GF-D8 (cell line): ENCODE data around the gene SAMD14.

Experiments
- DNase-seq: peaks from one replicate; lab custom pipeline; 2025; lab: John Stamatoyannopoulos, UW

SAMD14 gene

DNA sequence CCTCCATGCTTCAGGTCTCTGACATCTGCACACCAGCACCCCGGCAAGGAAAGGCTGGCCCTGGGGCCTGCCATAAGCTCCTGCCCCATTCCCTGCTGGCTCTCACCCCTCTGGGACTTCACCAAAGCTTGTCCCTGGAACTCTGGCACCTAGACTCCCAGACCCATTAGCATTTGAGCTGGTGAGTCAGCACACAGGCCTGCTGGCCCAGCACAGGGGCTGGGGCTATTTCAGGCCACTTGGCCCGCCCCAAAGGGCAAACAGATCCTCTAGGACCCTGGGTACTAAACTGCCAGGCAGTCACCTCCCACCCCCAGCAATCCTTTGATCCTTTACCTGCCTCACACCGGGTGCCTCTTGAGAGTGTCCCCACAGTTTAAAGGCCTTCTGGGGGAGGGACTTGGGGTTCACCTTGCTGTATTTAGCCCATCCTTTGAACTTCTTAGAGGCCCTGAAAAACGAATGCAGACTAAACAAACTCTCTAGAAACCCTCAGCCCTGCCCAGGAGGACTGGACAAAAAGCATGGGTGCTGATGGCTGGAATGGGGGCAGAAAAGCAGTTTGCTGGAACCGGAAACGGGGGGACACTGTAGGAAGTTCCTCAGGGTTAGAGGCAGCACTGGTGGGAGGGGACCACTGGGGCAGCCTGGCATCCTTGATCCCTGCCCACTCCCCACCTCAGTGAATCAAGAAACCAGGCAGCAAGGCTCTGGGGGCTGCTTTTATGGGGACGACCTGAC is 3.2 kb upstream of the SAMD14 start:
- no peak for DNase-seq

- DNase-seq: no peak
These were observed 2.3 kb upstream of the SAMD14 start for GRCh38 chr17:50132104-50132794.

DNA sequence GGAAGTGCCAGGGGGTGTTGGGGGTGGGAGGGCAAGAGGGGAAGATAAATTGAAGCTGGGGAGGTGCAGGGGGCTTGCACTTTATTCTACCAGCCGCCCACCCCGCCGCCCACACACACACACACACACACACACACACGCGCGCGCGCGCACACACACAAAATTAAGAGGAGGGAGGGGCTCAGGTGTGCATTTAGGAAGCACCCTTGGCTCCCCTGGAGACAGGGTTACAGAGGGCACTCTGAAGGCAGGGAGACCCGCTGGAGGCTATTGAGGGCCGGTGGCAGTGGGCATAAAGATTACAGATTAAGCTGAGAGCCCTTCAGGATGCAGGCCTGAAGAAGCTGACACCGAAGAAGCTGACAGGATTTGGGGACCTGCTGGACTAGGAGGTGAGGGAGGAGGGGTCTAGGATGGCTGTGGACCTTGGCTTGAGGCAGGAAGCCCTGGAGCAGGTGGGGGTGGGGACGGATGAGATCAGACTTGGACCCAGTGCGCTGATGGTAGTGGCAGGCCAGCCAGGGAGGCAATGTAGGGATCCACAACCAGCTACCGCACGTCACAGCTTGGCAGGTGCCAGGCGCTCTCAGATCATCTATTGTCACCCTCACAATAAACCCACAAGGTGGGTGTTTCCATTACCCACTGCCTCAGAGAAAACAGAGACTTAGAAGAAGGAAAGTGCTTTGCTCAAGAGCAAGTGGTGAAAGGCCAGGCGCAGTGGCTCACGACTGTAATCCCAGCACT is 772 bp upstream of the SAMD14 start:
- DNase-seq: no peak

- DNase-seq: no peak
These were observed 620 bp downstream of the SAMD14 start for GRCh38 chr17:50129353-50129727.

DNA sequence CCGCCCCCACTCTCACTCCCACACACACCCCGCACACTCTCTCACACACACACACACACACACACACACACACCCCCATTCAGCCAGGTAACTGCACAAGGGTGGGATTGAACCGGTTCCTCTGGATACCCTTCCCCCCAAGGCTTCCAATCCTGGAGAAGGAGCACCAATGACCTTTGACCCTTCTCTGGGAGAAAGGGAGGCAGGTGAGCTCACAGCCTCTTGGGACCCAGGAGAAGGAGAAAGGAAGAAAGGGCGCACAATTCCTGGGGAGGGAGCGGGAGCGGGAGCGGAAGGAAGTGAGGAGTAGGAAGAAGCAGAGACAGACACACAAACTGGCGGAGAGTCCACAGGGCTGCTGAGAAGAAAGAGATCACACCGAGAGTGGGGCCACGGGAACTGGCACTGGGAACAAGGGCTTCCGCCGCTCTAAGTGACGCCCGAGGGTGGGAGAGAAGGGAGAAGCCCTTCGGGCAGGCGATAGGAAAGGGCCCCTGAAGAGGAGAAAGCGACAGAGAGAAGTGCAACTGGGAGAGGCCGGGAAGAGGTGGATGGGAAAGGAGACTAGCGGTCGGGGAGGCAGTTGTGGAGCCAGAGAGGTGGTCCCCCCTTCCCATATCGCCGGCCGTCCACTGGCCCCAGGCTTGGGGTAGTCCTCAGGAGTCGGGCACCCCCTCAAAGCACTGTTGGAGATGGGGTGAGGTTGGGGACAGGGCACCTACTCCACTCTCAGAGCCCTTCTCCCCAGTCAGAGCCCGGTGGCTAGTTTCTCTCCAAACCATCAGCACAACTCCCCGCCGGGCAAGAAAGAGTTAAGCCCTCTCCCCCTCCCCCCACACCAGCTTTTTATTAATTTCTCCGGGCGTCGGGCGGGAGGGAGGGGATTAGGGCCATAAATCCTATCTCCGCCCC is 1.3 kb downstream of the SAMD14 start:
- DNase-seq: no peak

DNA sequence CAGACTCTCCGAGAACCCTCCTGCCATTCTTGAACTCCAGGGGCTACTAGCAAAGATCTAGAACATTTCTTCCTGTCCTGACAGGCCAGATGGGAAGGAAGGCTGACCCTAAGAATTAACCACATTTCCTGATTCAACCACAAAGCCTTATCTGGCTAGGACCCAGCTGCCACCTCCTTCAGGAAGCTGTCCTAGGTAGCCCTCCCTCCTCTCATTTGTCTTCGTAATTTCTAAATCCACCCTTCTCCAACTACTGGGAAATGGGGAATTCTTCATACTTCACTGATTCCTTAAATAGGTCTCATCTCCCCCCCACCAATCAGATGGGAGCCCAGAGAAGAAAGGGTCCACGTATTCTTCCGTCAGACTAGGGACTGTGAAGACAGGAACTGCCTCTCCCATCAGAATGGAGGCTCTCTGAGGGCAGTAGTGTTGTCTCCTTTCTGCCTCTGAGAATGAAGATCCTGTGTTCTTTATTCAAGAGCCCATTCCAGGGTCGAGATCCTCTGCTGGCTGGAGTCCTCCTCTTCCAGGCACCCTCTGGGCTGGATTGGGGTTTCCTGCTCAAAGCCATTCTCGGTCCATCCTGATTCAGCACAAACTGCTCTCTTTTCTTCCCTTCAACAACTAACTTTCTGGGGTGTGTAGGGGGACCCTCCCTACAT is 2.1 kb downstream of the SAMD14 start:
- peak; percentile 54 for DNase-seq

DNA sequence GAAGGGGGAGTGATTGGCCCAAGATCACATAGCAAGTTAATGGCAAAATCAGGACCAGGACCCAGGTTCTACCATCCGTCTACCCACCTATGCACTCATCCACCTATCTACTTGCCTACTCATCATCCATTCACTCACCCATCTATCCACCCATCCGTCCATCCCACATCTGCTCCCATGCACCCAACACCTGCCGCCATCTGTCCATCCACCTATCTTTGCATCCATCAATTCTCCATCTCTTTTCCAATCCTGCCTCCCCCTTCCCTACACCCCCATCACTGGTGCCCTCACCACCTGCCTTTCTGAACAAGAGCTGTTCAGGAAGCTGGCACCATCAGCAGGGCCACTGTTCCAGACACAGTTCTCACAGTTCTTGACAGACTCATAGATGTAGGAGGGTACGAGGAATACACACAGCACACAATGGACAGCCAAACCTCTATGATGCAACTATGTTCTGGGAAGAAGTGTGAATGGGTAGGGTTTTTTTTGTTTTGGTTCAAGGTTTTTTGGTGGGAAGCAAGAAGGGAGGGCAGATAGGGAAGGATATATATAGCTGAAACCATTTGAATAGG is 4.5 kb downstream of the SAMD14 start:
- no peak for DNase-seq

- DNase-seq: no peak
These were observed 6.2 kb downstream of the SAMD14 start for GRCh38 chr17:50123649-50124349.

DNA sequence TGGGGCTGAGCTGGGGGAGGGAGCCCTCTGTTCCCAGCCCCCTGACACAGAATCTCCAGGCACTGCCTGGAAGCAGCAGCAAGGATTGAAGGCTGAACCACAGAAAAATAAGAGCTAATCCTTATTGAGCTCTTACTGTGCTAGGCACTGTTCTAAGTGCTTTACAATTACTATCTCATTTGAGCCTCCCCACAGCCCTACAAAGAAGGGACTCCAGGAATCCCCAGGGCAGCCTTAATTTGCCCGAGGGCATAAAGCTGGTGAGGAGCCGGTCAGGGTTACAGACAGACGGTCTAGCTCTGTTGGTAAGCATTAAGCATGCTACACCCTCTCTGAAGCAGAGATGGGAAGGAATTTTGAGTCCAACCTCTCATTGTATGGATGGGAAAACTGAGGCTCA is 7.0 kb downstream of the SAMD14 start:
- DNase-seq: no peak

- no peak for DNase-seq
These were observed 9.3 kb downstream of the SAMD14 start for GRCh38 chr17:50120475-50121253.

DNA sequence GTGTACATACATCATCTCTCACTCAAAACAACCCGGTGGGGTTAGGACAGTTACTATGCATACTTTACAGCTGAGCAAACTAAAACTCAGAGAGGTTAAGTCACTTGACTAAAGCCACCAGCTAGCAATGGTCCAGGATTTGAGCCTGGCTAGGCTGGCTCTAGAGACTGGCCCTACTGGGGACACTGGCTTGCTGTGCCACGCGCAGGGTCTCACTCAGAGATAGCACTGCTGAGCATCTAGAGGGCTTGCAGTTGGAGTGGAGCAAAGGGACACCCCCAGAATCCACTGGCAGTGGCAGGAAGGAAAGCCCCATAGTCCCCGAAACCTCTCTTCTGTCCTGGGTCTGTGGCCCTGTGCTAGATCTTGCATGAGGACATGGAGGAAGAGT is 11.1 kb downstream of the SAMD14 start:
- DNase-seq: no peak

GRCh38 chr17:50118076-50118827 is 11.7 kb downstream of the SAMD14 start:
- no peak for DNase-seq

GRCh38 chr17:50117202-50118051 is 12.5 kb downstream of the SAMD14 start:
- DNase-seq: no peak

DNA sequence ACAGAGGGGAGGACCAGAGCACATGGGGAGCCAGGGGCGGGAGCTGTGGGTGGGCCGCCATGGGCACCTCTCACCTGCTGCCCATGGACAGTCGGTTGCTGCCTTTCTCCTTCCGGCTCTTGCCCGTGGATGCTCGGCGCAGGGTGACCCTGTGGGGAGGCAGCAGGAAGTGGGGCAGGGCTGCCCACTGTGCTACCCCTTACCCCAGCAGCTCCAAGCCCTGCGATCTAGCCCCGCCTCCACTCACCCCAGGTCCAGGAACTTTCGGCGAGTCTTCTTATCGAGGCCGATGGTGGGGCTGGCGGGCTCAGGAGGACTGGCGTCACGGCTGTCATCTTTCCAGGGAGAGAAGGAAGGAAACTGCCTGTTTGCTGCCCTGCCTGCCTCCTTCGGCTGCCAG is 14.2 kb downstream of the SAMD14 start:
- no peak for DNase-seq

- DNase-seq: peak; percentile 13
These were observed 15.1 kb downstream of the SAMD14 start for GRCh38 chr17:50114849-50115357.

DNA sequence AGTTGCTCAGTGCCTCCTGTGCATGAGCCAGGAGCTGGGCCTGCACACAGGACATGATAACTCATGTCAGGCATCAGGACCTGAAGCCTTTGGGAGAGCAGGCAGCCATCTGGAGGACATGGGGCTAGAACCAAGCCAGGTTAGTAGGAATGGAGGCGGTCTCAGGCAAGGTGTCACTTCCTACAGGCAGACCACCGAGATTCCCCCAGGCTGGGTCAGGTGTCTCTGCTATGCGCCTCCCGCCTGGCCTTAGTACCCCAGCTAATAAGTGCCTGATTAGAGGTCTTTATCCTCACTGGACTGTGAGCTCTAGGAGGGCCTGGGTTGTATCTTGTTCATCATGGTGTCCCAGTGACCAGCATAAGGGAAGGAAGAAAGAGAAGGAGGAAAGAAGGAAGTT is 15.6 kb downstream of the SAMD14 start:
- no peak for DNase-seq

- no peak for DNase-seq
These were observed 16.2 kb downstream of the SAMD14 start for GRCh38 chr17:50113624-50114320.
